KMS-11 (cell line): Measurements from ENCODE around the gene KRT31.
"Not testable (repeated sequence)": the region's sequence is repeated elsewhere in the genome, so short reads cannot be mapped to it uniquely, and the experiment has no call there.

Source experiments
- H2AFZ ChIP-seq: fragments of 200-600 bp; sonication (generic); 2 replicates; pipeline ENCODE4 v1.6.1; 2016; ENCODE audit warnings: antibody characterized with exemption, mixed run types, low read depth
- H3K27ac ChIP-seq: fragments of 200-600 bp; sonication (generic); 2 replicates; pipeline ENCODE4 v1.6.1; 2016; ENCODE audit warnings: mild to moderate bottlenecking, mixed run types
- H3K27me3 ChIP-seq: fragments of 200-600 bp; sonication (generic); 2 replicates; pipeline ENCODE4 v1.6.1; 2017; ENCODE audit warnings: mild to moderate bottlenecking, low read depth, mixed run types, moderate library complexity; ENCODE audit not compliant: insufficient read depth
- H3K36me3 ChIP-seq: fragments of 200-600 bp; sonication (generic); 2 replicates; pipeline ENCODE4 v1.6.1; 2017; ENCODE audit warnings: mild to moderate bottlenecking, mixed run types; ENCODE audit not compliant: insufficient read depth
- H3K4me1 ChIP-seq: fragments of 200-600 bp; sonication (generic); 2 replicates; pipeline ENCODE4 v1.6.1; 2016; ENCODE audit warnings: mild to moderate bottlenecking, low read depth, mixed run types; ENCODE audit not compliant: poor library complexity, severe bottlenecking
- H3K4me2 ChIP-seq: fragments of 200-600 bp; sonication (generic); 2 replicates; pipeline ENCODE4 v1.7.0; 2016; ENCODE audit warnings: mild to moderate bottlenecking, mixed run types
- H3K4me3 ChIP-seq: fragments of 200-600 bp; sonication (generic); IDR thresholded peaks from 2 replicates; pipeline ENCODE4 v1.6.1; 2017; ENCODE audit warnings: low read depth, low read length, mixed read lengths; ENCODE audit not compliant: insufficient read depth
- H3K79me2 ChIP-seq: fragments of 200-600 bp; sonication (generic); 2 replicates; pipeline ENCODE4 v1.6.1; 2016; ENCODE audit warnings: low read depth, mixed run types; ENCODE audit not compliant: insufficient read depth
- H3K9ac ChIP-seq: fragments of 200-600 bp; sonication (generic); 2 replicates; pipeline ENCODE4 v1.6.1; 2016; ENCODE audit warnings: mild to moderate bottlenecking, mixed run types
- H4K20me1 ChIP-seq: fragments of 200-600 bp; sonication (generic); 2 replicates; pipeline ENCODE4 v1.6.1; 2016; ENCODE audit warnings: mild to moderate bottlenecking, mixed run types; ENCODE audit not compliant: insufficient read depth
- TF ChIP-seq, protein P1 (sequence below): fragments of 200-600 bp; sonication (generic); conservative IDR thresholded peaks from 2 replicates; pipeline ENCODE4 v1.6.1; 2017; ENCODE audit warnings: low read depth, mild to moderate bottlenecking, antibody characterized with exemption, low read length, moderate library complexity, mixed read lengths

KRT31 gene

DNA sequence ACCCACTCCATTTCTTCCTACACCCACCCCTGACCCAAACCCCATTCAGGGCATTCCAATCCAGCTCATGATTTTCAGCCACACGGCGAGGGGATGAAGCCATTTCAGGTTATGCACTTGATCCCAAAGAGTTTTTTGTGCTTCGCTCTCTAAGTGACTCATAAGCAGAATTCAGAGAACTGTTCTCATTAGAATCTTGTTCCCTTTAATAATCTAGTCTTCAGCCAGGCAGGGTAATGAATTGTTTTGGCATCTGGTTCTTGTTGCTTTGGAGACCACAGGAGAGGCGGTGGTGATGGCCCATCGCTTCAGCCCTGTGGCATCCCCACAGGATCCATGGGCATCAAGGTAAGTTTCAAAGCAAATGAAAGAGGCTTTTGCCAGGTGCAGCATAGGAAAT is 4.8 kb upstream of the KRT31 start:
- Histone ChIP-seq H4K20me1 (no peaks in the 10 kb centered on the region), H3K4me1 (no peaks in the 10 kb centered on the region), H2AFZ (no peak overlapping the region), H3K79me2 (no peaks in the 10 kb centered on the region), H3K4me3 (no peak overlapping the region), H3K4me2 (no peak overlapping the region), H3K27ac (no peak overlapping the region), H3K36me3 (no peaks in the 10 kb centered on the region), H3K9ac (no peak overlapping the region), H3K27me3 (no peaks in the 10 kb centered on the region)
- TF ChIP-seq, protein P1, sequence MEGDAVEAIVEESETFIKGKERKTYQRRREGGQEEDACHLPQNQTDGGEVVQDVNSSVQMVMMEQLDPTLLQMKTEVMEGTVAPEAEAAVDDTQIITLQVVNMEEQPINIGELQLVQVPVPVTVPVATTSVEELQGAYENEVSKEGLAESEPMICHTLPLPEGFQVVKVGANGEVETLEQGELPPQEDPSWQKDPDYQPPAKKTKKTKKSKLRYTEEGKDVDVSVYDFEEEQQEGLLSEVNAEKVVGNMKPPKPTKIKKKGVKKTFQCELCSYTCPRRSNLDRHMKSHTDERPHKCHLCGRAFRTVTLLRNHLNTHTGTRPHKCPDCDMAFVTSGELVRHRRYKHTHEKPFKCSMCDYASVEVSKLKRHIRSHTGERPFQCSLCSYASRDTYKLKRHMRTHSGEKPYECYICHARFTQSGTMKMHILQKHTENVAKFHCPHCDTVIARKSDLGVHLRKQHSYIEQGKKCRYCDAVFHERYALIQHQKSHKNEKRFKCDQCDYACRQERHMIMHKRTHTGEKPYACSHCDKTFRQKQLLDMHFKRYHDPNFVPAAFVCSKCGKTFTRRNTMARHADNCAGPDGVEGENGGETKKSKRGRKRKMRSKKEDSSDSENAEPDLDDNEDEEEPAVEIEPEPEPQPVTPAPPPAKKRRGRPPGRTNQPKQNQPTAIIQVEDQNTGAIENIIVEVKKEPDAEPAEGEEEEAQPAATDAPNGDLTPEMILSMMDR, result no peak

DNA sequence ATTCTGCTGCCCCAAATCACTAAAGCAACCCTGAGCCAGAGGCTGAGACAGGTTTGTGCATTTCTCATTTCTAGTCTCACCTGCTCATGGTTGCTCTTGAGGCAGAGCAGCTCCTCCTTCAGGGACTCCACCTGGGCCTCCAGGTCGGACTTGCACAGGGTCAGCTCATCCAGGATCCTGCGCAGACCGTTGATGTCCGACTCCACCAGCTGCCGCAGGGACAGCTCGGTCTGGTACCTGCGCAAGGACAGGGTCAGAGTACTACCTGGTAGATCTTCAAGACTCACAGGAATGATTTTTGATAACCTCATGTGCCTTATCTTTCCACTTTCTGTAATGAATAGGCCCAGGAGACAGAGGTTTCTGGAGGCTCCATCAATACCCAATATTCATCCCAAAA is 1.1 kb downstream of the KRT31 start:
- Histone ChIP-seq H2AFZ (no peak overlapping the region), H4K20me1 (no peaks in the 10 kb centered on the region), H3K4me3 (no peak overlapping the region), H3K36me3 (no peaks in the 10 kb centered on the region), H3K27me3 (no peaks in the 10 kb centered on the region), H3K79me2 (no peaks in the 10 kb centered on the region), H3K4me2 (no peak overlapping the region), H3K27ac (no peak overlapping the region), H3K9ac (no peak overlapping the region), H3K4me1 (no peaks in the 10 kb centered on the region)
- TF ChIP-seq, protein P1, result no peak

DNA sequence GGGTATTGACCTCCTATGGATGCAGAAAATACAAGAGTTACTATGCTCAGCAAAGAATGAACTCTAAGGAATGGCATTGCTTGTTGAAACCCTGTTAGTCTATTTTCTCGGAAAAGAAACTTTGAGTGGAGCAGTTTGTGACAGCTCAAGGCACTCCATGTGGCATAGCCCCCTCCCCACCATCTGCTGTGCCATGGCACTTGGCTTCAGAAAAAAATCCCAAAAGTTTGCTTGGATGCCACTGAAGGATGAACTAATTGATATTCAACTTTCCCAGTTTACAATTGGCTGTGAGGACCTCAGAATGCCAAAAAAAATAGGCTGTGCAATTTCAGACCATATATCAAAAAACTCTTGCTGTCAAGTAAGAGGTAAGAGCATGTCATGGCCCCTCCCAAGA is 1.8 kb downstream of the KRT31 start:
- Histone ChIP-seq H3K4me3 (no peak overlapping the region), H2AFZ (no peak overlapping the region), H3K4me1 (no peaks in the 10 kb centered on the region), H3K79me2 (no peaks in the 10 kb centered on the region), H3K4me2 (no peak overlapping the region), H3K36me3 (no peaks in the 10 kb centered on the region), H3K27ac (no peak overlapping the region), H4K20me1 (no peaks in the 10 kb centered on the region), H3K9ac (no peak overlapping the region), H3K27me3 (no peaks in the 10 kb centered on the region)
- TF ChIP-seq, protein P1, result no peak

DNA sequence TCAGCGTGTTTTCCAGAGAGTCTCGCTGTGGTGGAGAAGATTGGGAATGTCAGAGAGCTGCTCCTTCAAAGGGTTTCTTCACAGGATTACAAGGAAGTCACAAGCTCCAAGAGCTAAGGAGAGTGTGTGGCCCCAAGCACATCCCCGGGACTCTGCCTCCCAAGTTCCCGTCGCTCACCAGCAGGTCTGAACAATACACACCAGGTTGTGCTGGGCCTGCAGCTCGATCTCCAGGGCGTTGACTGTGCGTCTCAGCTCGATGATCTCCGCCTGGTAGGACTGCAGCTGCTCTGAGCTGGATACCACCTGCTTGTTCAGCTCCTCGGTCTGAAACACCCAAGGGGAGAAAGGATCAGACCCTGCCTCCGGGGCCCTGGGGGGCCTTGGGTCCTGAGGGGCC is 2.4 kb downstream of the KRT31 start:
- H3K27ac ChIP-seq, H3K4me1 ChIP-seq, H3K27me3 ChIP-seq, H3K36me3 ChIP-seq, H3K4me3 ChIP-seq, H3K4me2 ChIP-seq, H2AFZ ChIP-seq, H4K20me1 ChIP-seq, H3K79me2 ChIP-seq, H3K9ac ChIP-seq: not testable (repeated sequence)

DNA sequence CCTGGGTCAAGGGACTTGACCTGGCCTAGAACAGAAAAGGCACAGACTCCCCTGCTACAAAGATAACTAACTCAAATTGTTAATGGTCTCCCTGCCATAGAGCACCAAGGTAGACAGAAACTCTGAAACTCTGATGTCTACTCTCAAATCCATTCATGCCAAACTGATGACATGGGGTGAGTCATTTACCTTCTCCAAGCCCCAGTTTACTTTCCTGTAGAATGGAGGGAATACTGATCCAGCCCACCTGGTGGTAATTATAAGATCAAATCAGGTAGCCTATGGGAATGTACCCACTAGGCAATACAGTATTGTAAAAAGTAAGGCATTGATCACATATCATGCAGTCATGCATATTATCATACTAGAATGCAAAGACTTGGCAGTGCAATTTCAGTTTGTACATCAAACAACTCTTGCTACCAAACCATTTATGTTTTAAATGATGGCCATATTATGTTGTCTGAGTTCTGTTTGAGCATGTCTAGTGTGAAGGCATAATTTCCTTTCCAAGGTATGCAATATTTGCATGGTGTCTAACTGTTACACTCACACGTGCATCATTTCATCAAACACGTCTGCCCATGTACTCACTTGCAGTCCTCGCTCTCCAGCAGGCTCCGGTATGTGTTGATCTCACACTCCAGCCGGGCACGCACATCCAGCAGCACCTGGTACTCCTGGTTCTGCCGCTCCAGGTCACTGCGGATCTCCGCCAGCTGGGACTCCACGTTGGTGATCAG is 3.0 kb downstream of the KRT31 start:
- Histone ChIP-seq H3K27ac (no peak overlapping the region), H3K79me2 (no peaks in the 10 kb centered on the region), H3K4me1 (no peaks in the 10 kb centered on the region), H2AFZ (no peak overlapping the region), H3K9ac (no peak overlapping the region), H3K4me3 (no peak overlapping the region), H4K20me1 (no peaks in the 10 kb centered on the region), H3K27me3 (no peaks in the 10 kb centered on the region), H3K36me3 (no peaks in the 10 kb centered on the region), H3K4me2 (no peak overlapping the region)
- TF ChIP-seq, protein P1, result no peak
